H1 (cell line): ENCODE measurements around the gene RAMP1. TPM values are rescaled to one million over a fixed set of nuclear protein-coding genes. Genes with fewer than 3 reads are reported as not detected.
A peak's percentile ranks its signal among the peaks of the same experiment; 100 is the strongest.

Experiments
- CTCF ChIA-PET: fragments of 300-600 bp; sonication (Branson Sonifier 250); formaldehyde crosslinking; loops from one replicate; lab custom pipeline; 2021; ENCODE audit not compliant: partially characterized antibody; lab: Charles Lee
- POLR2A ChIA-PET: fragments of 300-600 bp; sonication (Branson Sonifier 250); formaldehyde crosslinking; loops from one replicate; lab custom pipeline; 2021; ENCODE audit warnings: inconsistent platforms; ENCODE audit not compliant: partially characterized antibody; lab: Charles Lee
- DNase-seq, 2 experiments: peaks; one replicate each; pipeline versions ENCODE4 v3.0.0 to v3.0.0-alpha.2; 2010 to 2022; ENCODE audit warnings: low spot score in 2 of 2, low read depth in 1 of 2, mixed read lengths in 1 of 2
- FAIRE-seq: peaks from 2 replicates; lab custom pipeline; 2011; peaks lifted over from hg19 to GRCh38; lab: Jason Lieb, UNC
- H2AFZ ChIP-seq: 2 replicates; pipeline ENCODE4 v1.8.1; 2012; ENCODE audit warnings: low read length, inconsistent platforms
- H2AK5ac ChIP-seq: 2 replicates; pipeline ENCODE4 v1.6.1; 2013; ENCODE audit warnings: low read depth, low read length
- H2BK120ac ChIP-seq: replicated peaks from 2 replicates; pipeline ENCODE3; 2013; ENCODE audit warnings: low read depth, low read length, inconsistent platforms
- H2BK12ac ChIP-seq: 2 replicates; pipeline ENCODE4 v1.6.1; 2013; ENCODE audit warnings: low read depth, low read length
- H2BK15ac ChIP-seq: 2 replicates; pipeline ENCODE4 v1.6.1; 2013; ENCODE audit warnings: low read length
- H2BK20ac ChIP-seq: 2 replicates; pipeline ENCODE4 v1.6.1; 2013; ENCODE audit warnings: low read length
- H2BK5ac ChIP-seq: 2 replicates; pipeline ENCODE4 v1.6.1; 2013; ENCODE audit warnings: low read depth, low read length
- H3K14ac ChIP-seq: 2 replicates; pipeline ENCODE4 v1.6.1; 2013; ENCODE audit warnings: inconsistent platforms; ENCODE audit not compliant: insufficient read length
- H3K18ac ChIP-seq: 2 replicates; pipeline ENCODE4 v1.6.1; 2013; ENCODE audit warnings: low read length; ENCODE audit errors: extremely low read depth
- H3K23ac ChIP-seq: 2 replicates; pipeline ENCODE4 v1.6.1; 2013; ENCODE audit warnings: inconsistent platforms; ENCODE audit not compliant: insufficient read length
- H3K23me2 ChIP-seq: 2 replicates; pipeline ENCODE4 v1.6.1; 2013; ENCODE audit warnings: low read depth, low read length
- H3K27ac ChIP-seq: 2 replicates; pipeline ENCODE4 v1.6.1; 2011; ENCODE audit warnings: low read depth, low read length, inconsistent platforms
- H3K27me3 ChIP-seq, 4 experiments: replicated peaks in 1 of 4; 1 replicate in 1 of 4; 2 replicates in 3 of 4; pipeline versions ENCODE4 v1.6.1 to v1.8.1; 2011 to 2013; ENCODE audit warnings: low read length in 3 of 4, mild to moderate bottlenecking in 3 of 4, inconsistent platforms in 2 of 4, mixed read lengths in 2 of 4, moderate library complexity in 1 of 4; ENCODE audit not compliant: control insufficient read depth in 3 of 4, insufficient read depth in 3 of 4; ENCODE audit errors: extremely low read depth in 1 of 4
- H3K36me3 ChIP-seq, 4 experiments: 2 replicates each; pipeline versions ENCODE4 v1.6.1 to v1.8.1; 2011 to 2013; ENCODE audit warnings: mild to moderate bottlenecking in 4 of 4, low read length in 3 of 4, moderate library complexity in 2 of 4, control low read depth in 1 of 4, inconsistent platforms in 1 of 4; ENCODE audit not compliant: insufficient read depth in 4 of 4, control insufficient read depth in 2 of 4
- H3K4ac ChIP-seq: replicated peaks from 2 replicates; pipeline ENCODE3; 2013; ENCODE audit warnings: low read length, low read depth, mixed read lengths, inconsistent platforms; ENCODE audit not compliant: insufficient read length
- H3K4me1 ChIP-seq, 4 experiments: replicated peaks in 1 of 4; 1 replicate in 1 of 4; 2 replicates in 3 of 4; pipeline versions ENCODE4 v1.6.1 to v1.8.1; 2011 to 2013; ENCODE audit warnings: low read length in 3 of 4, inconsistent platforms in 2 of 4, mixed read lengths in 1 of 4; ENCODE audit not compliant: insufficient read depth in 4 of 4, control insufficient read depth in 3 of 4
- H3K4me2 ChIP-seq, 2 experiments: 2 replicates each; pipeline versions ENCODE4 v1.6.1 to v1.8.1; 2011 to 2013; ENCODE audit warnings: low read depth in 2 of 2, low read length in 2 of 2, control low read depth in 1 of 2, inconsistent platforms in 1 of 2, mild to moderate bottlenecking in 1 of 2; ENCODE audit not compliant: insufficient read depth in 1 of 2
- H3K4me3 ChIP-seq, 4 experiments: fragments of 200-600, 300-600 bp in 1 of 4; sonication (generic), shearing (Covaris generic), sonication (Bioruptor Twin) in 1 of 4; 2 replicates each; pipeline versions ENCODE4 v1.5.1 to v1.8.1; 2011 to 2016; ENCODE audit warnings: low read length in 4 of 4, low read depth in 3 of 4, control low read depth in 2 of 4, inconsistent platforms in 2 of 4, mild to moderate bottlenecking in 2 of 4, mixed read lengths in 1 of 4, moderate library complexity in 1 of 4; ENCODE audit not compliant: insufficient read depth in 2 of 4; ENCODE audit errors: extremely low read depth in 1 of 4
- H3K56ac ChIP-seq: replicated peaks from 2 replicates; pipeline ENCODE3; 2013; ENCODE audit warnings: low read depth, mild to moderate bottlenecking, mixed read lengths, low read length, inconsistent platforms; ENCODE audit not compliant: insufficient read length
- H3K79me1 ChIP-seq: 2 replicates; pipeline ENCODE4 v1.6.1; 2013; ENCODE audit warnings: low read depth, low read length, control low read depth
- H3K79me2 ChIP-seq, 2 experiments: 2 replicates each; pipeline versions ENCODE4 v1.6.1 to v1.8.1; 2012 to 2013; ENCODE audit warnings: low read length in 2 of 2, mild to moderate bottlenecking in 2 of 2, inconsistent platforms in 1 of 2; ENCODE audit not compliant: insufficient read depth in 2 of 2, control insufficient read depth in 1 of 2
- H3K9ac ChIP-seq, 4 experiments: replicated peaks in 1 of 4; 1 replicate in 1 of 4; 2 replicates in 3 of 4; pipeline versions ENCODE4 v1.6.1 to v1.8.1; 2011 to 2013; ENCODE audit warnings: low read depth in 3 of 4, low read length in 3 of 4, control low read depth in 2 of 4, mild to moderate bottlenecking in 2 of 4, moderate library complexity in 2 of 4, inconsistent platforms in 1 of 4; ENCODE audit errors: extremely low read depth in 1 of 4
- H3K9me3 ChIP-seq, 2 experiments: 2 replicates each; pipeline versions ENCODE4 v1.6.1 to v1.8.1; 2012 to 2013; ENCODE audit warnings: mild to moderate bottlenecking in 2 of 2, moderate library complexity in 2 of 2, control low read depth in 1 of 2, inconsistent platforms in 1 of 2, low read depth in 1 of 2, low read length in 1 of 2, mixed read lengths in 1 of 2; ENCODE audit not compliant: insufficient read depth in 2 of 2
- H4K20me1 ChIP-seq, 2 experiments: replicated peaks in 1 of 2; 2 replicates each; pipeline versions ENCODE3 to v1.8.1; 2011 to 2013; ENCODE audit warnings: inconsistent platforms in 2 of 2, low read length in 2 of 2, mild to moderate bottlenecking in 1 of 2; ENCODE audit not compliant: insufficient read depth in 2 of 2, control insufficient read depth in 1 of 2
- H4K5ac ChIP-seq: 2 replicates; pipeline ENCODE4 v1.6.1; 2013; ENCODE audit warnings: low read length, low read depth, mixed read lengths, inconsistent platforms; ENCODE audit not compliant: insufficient read length
- H4K8ac ChIP-seq: 2 replicates; pipeline ENCODE4 v1.8.0; 2013; ENCODE audit warnings: mild to moderate bottlenecking, moderate library complexity, low read length, inconsistent platforms; ENCODE audit not compliant: insufficient read depth; ENCODE audit errors: extremely low read depth
- H4K91ac ChIP-seq: replicated peaks from 2 replicates; pipeline ENCODE3; 2013; ENCODE audit warnings: low read length, mixed read lengths, inconsistent platforms; ENCODE audit not compliant: insufficient read length
- BCL11A ChIP-seq, 2 experiments: IDR thresholded peaks; one replicate each; pipeline ENCODE4 v1.6.1; 2011; ENCODE audit warnings: low read depth in 2 of 2, low read length in 2 of 2, mild to moderate bottlenecking in 2 of 2
- KDM1A ChIP-seq: fragments of 200-600, 300-600 bp; sonication (generic); IDR thresholded peaks from 2 replicates; pipeline ENCODE4 v1.7.1; 2016; ENCODE audit warnings: mild to moderate bottlenecking, low read length, borderline replicate concordance
- NANOG ChIP-seq: IDR thresholded peaks from 2 replicates; pipeline ENCODE4 v1.6.1; 2011; ENCODE audit warnings: low read length, low read depth, mild to moderate bottlenecking, inconsistent platforms; ENCODE audit not compliant: insufficient read depth, poor library complexity, severe bottlenecking
- POLR2A ChIP-seq, 2 experiments: IDR thresholded peaks; 1 replicate in 1 of 2; 2 replicates in 1 of 2; pipeline ENCODE4 v1.6.1; 2011; ENCODE audit warnings: low read depth in 2 of 2, low read length in 2 of 2, mild to moderate bottlenecking in 2 of 2; ENCODE audit errors: control extremely low read depth in 1 of 2
- TBP ChIP-seq: IDR thresholded peaks from 2 replicates; pipeline ENCODE4 v1.6.1; 2011; ENCODE audit warnings: low read depth, low read length, improper control_type of control experiment
- TCF12 ChIP-seq: IDR thresholded peaks from 2 replicates; pipeline ENCODE4 v1.6.1; 2011; ENCODE audit warnings: low read depth, mild to moderate bottlenecking, low read length
- WGBS, 2 experiments: shearing (Covaris generic) in 1 of 2; methylation state at CpG; one replicate each; pipeline versions ENCODE4 v1.1.6 to v1.1.7; 2013 to 2015; ENCODE audit warnings: low lambda C conversion rate in 2 of 2, mixed read lengths in 2 of 2, inconsistent platforms in 1 of 2, low coverage in 1 of 2, missing lambda C conversion rate in 1 of 2; ENCODE audit not compliant: insufficient replicate concordance in 2 of 2, insufficient coverage in 1 of 2, insufficient read length in 1 of 2; ENCODE audit errors: extremely low coverage in 1 of 2, missing lambda C conversion rate in 1 of 2; 5-methylcytosine and 5-hydroxymethylcytosine counted together
- polyA plus RNA-seq, 7 experiments: library from polyadenylated mRNA; depleted of rRNA in 3 of 7; stranded (reverse) in 5 of 7; unstranded in 2 of 7; fragments of >200 nt in 5 of 7; fragments of 200-250 nt in 2 of 7; gene quantifications; 1 replicate in 5 of 7; 2 replicates in 1 of 7; 4 replicates in 1 of 7; pipeline versions ENCODE4 v1.2.1 to v1.2.3, GENCODE V29; 2011 to 2013; ENCODE audit warnings: missing spikeins in 2 of 7, mixed read lengths in 2 of 7
- total RNA-seq: library from RNA; stranded (reverse); fragmentation: NEBNext Ultra II Directional; extraction: Animal tissue kit (Norgen Biotek cat#: 25700); gene quantifications from 2 replicates; pipeline ENCODE4 v1.2.1, GENCODE V29; 2021

RAMP1 gene
- total and polyA plus RNA-seq, 2 of the 8 experiments (the other 6 are each of a cell fraction or from before 2014, with no cell fraction given) = 0.65 to 4.3 TPM

GRCh38 chr2:237900891-237901831 is 41.7 kb downstream of the RAMP1 start:
- FAIRE-seq = no peak
- WGBS, 2 experiments = 90% methylated on average over 19 of the region's 19 CpGs; no CpG with 5 or more reads in 1 of the 2 experiments
- no peaks in the 10 kb centered on the region for H3K36me3 ChIP-seq
- H3K23me2 ChIP-seq = no peaks in the 10 kb centered on the region
- no peak overlapping the region for H4K5ac ChIP-seq
- ChIA-PET POLR2A (no interaction called here), CTCF (interaction anchor here (1.2 kb wide), 1 partner anchor 69 kb away, joined by 3 read pairs; no protein-coding TSS in a partner anchor)
- H3K79me1 ChIP-seq = no peaks in the 10 kb centered on the region; the same call in 1 of the 2 replicates
- no peaks in the 10 kb centered on the region; a peak in 2 of 7 replicates for H3K4me1 ChIP-seq
- no peak overlapping the region for H3K23ac ChIP-seq
- no peak overlapping the region for H2AFZ ChIP-seq
- no peaks in the 10 kb centered on the region for H3K79me2 ChIP-seq
- no peaks in the 10 kb centered on the region for H3K9me3 ChIP-seq
- H2BK20ac ChIP-seq = no peak overlapping the region
- H4K91ac ChIP-seq = no peak overlapping the region
- H4K20me1 ChIP-seq = no peaks in the 10 kb centered on the region
- no peak overlapping the region for H3K4me2 ChIP-seq
- no peaks in the 10 kb centered on the region; a peak in 1 of 7 replicates for H3K27me3 ChIP-seq
- H3K4me3 ChIP-seq = no peak overlapping the region
- no peak overlapping the region for H4K8ac ChIP-seq
- H3K56ac ChIP-seq = no peak overlapping the region
- no peak overlapping the region for H3K18ac ChIP-seq
- H2BK15ac ChIP-seq = no peak overlapping the region
- no peak overlapping the region for H3K9ac ChIP-seq
- no peak overlapping the region for H2BK5ac ChIP-seq
- H2BK12ac ChIP-seq = 0 out of 2 replicates have a peak overlapping the region, but pooled peaks have one; percentile 6
- no peak overlapping the region for H3K27ac ChIP-seq
- H3K14ac ChIP-seq = no peak overlapping the region
- H3K4ac ChIP-seq = no peak overlapping the region
- H2AK5ac ChIP-seq = no peak overlapping the region
- no peak for DNase-seq
- no peak overlapping the region for H2BK120ac ChIP-seq
- TF ChIP-seq KDM1A (peak; percentile 63; the same call in 1 of the 2 replicates), TBP (no peak), NANOG (no peak), POLR2A (IDR thresholded peaks at IDR 0.05; ENCODE audit: control extremely low read depth in 1 of 2, low read depth in 2 of 2, low read length in 2 of 2) (no peak), BCL11A (IDR thresholded peaks at IDR 0.05; ENCODE audit: low read depth in 2 of 2, low read length in 2 of 2) (no peak), TCF12 (no peak)
- TF ChIP-seq, all 59 proteins: peak for 1
